ENCODE data around the gene THEMIS.
"Not testable (repeated sequence)": the region's sequence is repeated elsewhere in the genome, so short reads cannot be mapped to it uniquely, and the experiment has no call there.

The THEMIS gene

DNA sequence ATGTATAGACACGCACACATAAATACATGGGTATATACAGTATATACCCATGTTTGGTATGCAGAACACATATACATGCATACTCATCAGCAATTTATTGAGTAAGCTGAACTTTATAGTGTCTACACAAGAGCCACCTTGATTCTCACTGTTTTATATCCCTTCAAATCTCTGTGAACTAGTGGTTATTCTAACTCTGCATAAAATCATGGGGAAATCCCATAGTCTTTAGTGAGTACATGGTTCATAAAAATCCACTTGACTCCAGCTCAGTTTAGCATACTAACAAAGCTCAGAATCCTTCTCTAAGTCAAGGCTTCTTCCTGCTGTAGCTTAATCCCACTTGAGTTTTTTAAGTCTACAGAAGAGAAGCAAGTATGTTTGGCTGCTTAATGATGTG, 104.1 kb downstream of the THEMIS start:
- no peak for DNase-seq (ENCODE audit: low read depth, low spot score)

DNA sequence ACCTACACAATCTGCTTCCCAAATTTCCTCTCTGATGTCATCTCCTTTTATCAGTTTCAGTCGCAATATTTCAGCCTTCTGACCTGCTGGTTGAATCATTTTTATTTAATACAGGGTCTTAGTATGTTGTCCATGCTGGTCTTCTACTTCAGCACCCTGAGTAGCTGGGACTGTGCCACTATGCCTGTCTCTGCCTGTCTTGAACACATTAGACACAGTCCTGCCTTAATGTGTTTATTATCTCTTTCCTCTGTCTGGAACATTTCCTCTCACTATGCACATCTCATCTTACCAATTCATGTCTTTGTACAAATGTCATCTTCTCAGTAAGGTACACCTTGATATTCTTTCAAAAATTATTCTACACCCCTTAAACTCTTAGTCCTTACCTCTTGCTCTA, 106.5 kb downstream of the THEMIS start:
- no peak for DNase-seq (ENCODE audit: low read depth, low spot score)

DNA sequence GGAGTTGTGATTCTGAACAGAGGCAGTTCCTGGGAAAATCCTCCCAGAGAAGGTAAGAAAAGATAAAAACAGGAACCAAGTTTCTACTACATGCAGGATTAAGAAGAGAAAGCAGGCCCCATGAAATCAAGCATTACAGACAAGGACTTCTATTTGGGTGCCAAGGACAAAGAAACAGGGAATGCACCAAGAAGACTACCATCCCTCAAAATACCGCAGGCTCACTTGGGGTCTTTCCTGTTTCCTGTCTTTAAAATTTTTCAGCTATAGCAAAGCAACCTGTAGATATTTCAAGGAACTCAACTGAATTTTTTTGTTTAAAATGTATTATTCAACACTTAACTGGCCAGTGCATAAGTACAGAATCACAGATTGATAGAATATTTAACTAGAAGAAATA, 107.5 kb downstream of the THEMIS start:
- DNase-seq (ENCODE audit: low read depth, low spot score): no peak

- no peak for DNase-seq (ENCODE audit: low read depth, low spot score)
These were observed 108.2 kb downstream of the THEMIS start for GRCh38 chr6:127792616-127793015.

DNA sequence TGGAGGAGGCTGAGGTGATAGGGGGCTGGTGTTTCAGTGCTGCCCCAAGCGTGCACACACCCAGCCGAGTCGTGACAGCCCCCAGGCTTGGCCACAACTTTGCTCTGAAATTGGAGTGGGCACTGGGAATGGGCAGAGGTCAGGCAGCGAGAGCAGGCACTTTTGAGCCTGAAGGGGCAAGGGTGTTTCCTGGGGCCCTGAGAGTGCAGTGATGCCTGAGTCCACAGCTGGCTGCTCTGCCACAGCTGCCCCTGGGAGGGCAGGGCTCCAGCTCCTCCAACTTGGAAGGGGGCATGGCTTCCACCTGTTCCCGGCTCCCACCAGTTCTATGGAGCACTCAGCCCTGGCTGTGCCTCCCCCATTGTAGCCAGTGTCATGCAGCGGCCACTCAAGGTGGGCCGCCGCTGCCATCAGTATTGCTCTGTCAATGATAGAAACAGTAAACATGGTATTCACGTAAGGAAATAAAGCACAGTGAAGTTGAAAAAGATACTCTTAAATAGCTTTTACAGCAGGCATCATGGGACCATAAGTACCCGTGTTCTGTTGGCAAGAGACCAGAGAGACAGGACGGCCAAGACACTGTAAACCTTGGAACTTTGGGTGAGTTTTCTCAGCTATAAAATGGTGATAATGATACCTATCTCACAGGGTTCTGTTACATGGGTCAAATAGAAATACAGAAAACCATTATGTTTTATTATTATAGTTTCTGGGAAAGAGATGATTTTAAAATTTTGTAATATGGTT, 108.9 kb downstream of the THEMIS start:
- no peak for DNase-seq (ENCODE audit: low read depth, low spot score)

DNA sequence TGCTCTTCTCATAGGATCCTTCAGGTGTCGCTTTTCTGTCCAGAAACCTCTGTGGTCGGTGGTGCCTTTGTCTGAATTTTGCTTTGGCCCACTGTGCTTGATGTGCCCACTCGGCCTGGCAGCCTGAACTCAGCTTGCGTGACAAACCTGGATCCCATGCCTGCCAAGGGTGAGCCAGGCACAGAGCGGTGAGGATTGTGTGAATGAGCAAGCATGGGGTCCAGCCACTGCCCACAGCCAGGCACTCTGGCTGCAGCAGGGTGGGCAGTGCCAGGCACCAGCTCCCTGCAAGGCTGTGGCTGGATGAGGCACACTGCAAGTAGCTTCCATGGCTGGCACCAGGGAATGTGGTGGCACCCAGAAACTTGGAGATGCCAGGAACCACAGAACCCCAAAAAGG, 110.3 kb downstream of the THEMIS start:
- DNase-seq (ENCODE audit: low read depth, low spot score): no peak

DNA sequence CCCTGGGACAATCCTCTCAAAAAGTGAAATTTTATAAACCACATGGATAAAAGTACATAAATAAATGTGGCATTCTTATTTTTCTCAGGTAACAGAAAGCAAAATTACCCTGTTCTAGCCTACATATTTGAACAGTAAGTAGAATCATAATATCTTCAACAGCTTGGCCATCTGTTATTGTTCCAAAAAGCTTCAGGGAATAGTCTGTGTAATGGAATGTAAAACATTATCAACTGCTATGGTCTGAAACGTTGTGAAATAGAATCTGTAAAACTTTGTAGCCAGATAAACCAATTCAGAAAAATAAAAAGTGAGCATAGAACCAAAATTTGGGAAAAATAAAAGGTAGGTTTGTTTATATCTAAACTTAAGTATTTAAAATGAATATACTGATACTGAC, 114.7 kb downstream of the THEMIS start:
- no peak for DNase-seq (ENCODE audit: low read depth, low spot score)

- no peak for DNase-seq (ENCODE audit: low read depth, low spot score)
These were observed 116.4 kb downstream of the THEMIS start for GRCh38 chr6:127784468-127784867.

GRCh38 chr6:127781636-127782272, 119.1 kb downstream of the THEMIS start:
- not testable (repeated sequence) for DNase-seq (ENCODE audit: low read depth, low spot score)

GRCh38 chr6:127776320-127776719, 124.5 kb downstream of the THEMIS start:
- no peak for DNase-seq (ENCODE audit: low read depth, low spot score)

- DNase-seq (ENCODE audit: low read depth, low spot score): no peak
These were observed 125.5 kb downstream of the THEMIS start for GRCh38 chr6:127775371-127775770.

DNA sequence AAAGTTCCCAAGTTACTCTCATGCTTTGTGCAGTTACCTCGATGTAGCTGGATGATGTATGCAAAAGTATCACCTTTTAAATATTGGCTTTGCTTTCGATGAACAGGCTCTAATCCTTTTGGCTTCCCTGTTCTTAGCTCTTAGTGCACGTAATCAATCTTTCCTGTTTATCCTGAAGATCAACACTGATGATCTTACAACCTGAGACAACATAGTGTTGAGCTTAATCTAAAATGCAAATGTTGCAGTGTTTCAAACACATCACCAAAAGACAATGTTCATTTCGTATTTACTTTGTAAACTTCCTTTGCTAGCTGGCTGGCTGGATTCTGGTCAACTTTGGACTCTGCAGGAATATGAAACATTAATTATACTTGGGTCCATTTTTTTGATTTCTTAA, 132.1 kb downstream of the THEMIS start:
- DNase-seq (ENCODE audit: low read depth, low spot score): no peak

DNA sequence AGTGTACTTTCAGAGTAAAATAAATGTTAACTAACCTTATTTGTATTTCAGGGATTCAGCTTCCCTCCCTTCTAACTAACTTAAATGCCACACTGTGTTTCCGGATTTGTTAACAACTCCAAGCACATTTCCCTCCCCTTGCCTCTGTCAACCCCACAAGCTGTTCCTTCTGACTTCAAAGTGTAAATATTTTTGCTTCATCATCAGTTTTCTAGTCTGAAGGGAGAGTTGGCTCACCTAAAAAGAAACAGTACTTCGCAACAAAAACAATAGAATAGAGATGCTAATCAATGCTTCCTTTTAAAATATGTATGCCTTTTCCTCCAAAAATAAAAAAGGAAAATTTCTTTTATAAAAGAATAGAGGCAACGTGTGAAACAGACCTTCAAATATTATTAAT, 132.6 kb downstream of the THEMIS start:
- no peak for DNase-seq (ENCODE audit: low read depth, low spot score)

DNA sequence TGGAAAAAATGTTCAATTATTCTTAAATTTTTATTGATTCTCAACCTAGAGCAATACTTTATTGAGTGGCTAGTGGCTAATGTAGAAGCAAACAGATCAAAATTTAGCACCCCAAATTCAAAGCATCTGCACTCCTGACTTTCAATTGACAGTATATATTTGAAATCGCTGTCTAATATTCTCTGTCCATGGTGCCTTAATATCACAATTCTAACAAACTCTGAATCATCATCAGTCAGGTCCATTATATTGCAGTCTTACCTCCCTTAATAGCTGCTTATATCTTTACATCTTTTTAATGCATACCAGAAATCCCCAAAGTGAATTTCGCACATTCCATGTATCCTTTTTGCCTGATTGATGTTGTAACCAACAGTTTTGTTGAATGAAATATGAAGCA, 134.9 kb downstream of the THEMIS start:
- no peak for DNase-seq (ENCODE audit: low read depth, low spot score)

GRCh38 chr6:127762284-127762683, 138.6 kb downstream of the THEMIS start:
- no peak for DNase-seq (ENCODE audit: low read depth, low spot score)

DNA sequence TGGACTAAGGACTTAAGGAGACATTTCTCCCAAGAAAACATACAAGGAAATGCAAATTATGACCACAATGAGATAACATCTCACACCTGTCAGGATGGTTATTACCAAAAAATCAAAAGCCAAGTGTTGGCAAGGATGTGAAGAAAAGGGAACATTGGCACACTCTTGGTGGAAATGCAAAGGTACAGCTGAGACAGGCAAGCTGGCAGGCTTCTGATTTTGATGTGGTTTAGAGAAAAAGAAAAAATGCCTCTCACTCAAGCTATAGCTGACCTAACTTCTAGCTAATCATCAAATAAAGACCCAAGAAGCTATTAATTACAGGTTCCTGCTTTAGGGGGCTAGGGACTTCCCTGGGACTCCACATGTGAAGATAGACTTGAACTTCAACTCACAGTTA, 139.8 kb downstream of the THEMIS start:
- DNase-seq (ENCODE audit: low read depth, low spot score): no peak

- no peak for DNase-seq (ENCODE audit: low read depth, low spot score)
These were observed 151.8 kb downstream of the THEMIS start for GRCh38 chr6:127749095-127749494.

GRCh38 chr6:127748290-127748689, 152.6 kb downstream of the THEMIS start:
- DNase-seq (ENCODE audit: low read depth, low spot score): no peak

GRCh38 chr6:127738423-127738822, 162.4 kb downstream of the THEMIS start:
- no peak for DNase-seq (ENCODE audit: low read depth, low spot score)

GRCh38 chr6:127737768-127738167, 163.1 kb downstream of the THEMIS start:
- DNase-seq (ENCODE audit: low read depth, low spot score): no peak

DNA sequence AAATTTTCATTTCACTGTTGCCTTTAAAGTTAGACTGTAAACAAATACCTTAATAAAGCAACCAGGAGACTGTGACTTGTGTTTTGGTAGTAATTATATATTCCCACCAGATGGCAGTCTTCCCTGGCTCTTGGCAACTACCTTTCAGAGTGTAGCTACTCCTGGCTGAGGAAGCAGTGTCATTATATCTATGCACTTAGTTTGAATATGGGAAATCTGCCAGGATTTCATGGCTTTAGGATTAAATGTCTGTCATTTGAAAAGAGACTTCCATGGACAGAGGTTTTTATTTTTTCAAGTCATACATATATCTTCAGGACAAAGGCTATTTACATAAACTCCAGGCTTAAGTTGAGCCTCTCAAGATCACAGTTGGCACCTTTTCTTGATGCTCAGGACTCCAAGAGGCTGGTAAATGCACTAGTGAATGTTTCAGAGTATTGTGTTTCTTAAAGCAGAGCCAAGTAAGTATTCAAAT, 163.8 kb downstream of the THEMIS start:
- DNase-seq (ENCODE audit: low read depth, low spot score): peak; percentile 41

- DNase-seq (ENCODE audit: low read depth, low spot score): no peak
These were observed 167.9 kb downstream of the THEMIS start for GRCh38 chr6:127732927-127733326.

DNA sequence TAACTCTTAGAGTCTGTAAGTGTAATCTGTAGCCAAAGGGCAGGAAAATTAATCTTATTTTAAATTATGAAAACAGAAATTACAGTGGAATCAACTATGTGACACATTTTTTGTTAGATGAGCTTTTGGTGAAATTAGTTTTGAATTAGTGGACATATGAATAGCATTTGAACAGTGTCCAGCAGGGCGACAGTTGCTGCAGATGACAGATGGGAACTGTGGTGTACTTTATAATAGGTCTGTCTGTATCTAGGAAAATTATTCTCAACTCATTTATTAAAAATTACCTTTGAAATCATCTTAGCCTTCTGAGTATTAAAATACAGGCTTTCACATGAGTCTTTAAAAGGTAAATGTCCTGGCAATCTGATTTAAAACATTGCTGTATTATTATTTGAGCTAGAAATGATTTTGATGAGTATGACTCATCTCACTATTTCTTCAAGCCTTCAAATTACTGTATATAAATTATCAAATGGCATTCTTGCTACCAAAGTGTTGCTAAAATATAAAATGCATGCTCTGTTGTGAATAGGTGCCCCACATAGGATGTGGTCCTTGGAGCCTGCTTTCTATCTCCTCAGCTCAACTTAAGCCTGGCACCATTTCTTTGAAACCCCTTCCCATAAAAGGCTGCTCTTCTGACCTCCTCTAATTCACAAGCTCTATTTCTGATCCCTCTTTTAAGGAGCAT, 173.5 kb downstream of the THEMIS start:
- DNase-seq (ENCODE audit: low read depth, low spot score): no peak

Data from smooth muscle cell of the brain vasculature (primary cell).